GM21526 (cell line): ENCODE results near the gene SULF2.

ENCODE experiments used
- ATAC-seq: cut with Tn5 transposase; IDR thresholded peaks from one replicate; pipeline ENCODE4 v1.9.1; 2021; ENCODE audit warnings: moderate library complexity; ENCODE audit not compliant: unreplicated experiment, low FRiP score

The SULF2 gene

GRCh38 chr20:47673671-47673955 is 111.7 kb downstream of the SULF2 start:
- no peak for ATAC-seq

- ATAC-seq: no peak
These were observed 112.2 kb downstream of the SULF2 start for GRCh38 chr20:47672886-47673670.

- ATAC-seq: no peak
These were observed 113.1 kb downstream of the SULF2 start for GRCh38 chr20:47672166-47672565.

GRCh38 chr20:47670913-47671312 is 114.4 kb downstream of the SULF2 start:
- ATAC-seq: no peak

GRCh38 chr20:47669927-47670890 is 115.1 kb downstream of the SULF2 start:
- no peak for ATAC-seq

GRCh38 chr20:47669489-47669888 is 115.8 kb downstream of the SULF2 start:
- no peak for ATAC-seq

- no peak for ATAC-seq
These were observed 116.2 kb downstream of the SULF2 start for GRCh38 chr20:47669152-47669425.

GRCh38 chr20:47668313-47669151 is 116.7 kb downstream of the SULF2 start:
- no peak for ATAC-seq

GRCh38 chr20:47667531-47668312 is 117.6 kb downstream of the SULF2 start:
- no peak for ATAC-seq

GRCh38 chr20:47667086-47667485 is 118.2 kb downstream of the SULF2 start:
- no peak for ATAC-seq

- ATAC-seq: no peak
These were observed 119.0 kb downstream of the SULF2 start for GRCh38 chr20:47666304-47666703.

GRCh38 chr20:47665221-47665991 is 119.9 kb downstream of the SULF2 start:
- ATAC-seq: no peak

- ATAC-seq: no peak
These were observed 120.5 kb downstream of the SULF2 start for GRCh38 chr20:47664744-47665143.

- ATAC-seq: no peak
These were observed 121.2 kb downstream of the SULF2 start for GRCh38 chr20:47664068-47664437.

GRCh38 chr20:47663354-47664067 is 121.8 kb downstream of the SULF2 start:
- ATAC-seq: no peak

GRCh38 chr20:47662483-47663353 is 122.6 kb downstream of the SULF2 start:
- no peak for ATAC-seq

GRCh38 chr20:47661714-47662113 is 123.6 kb downstream of the SULF2 start:
- ATAC-seq: no peak
